NCI-H82 treated with DMSO at 0.1 percent for 48 hours (cell line): Measurements from ENCODE around the gene PM20D1.
"Not testable (repeated sequence)": the region's sequence is repeated elsewhere in the genome, so short reads cannot be mapped to it uniquely, and the experiment has no call there.

ENCODE experiments used
- DNase-seq: peaks from one replicate; lab custom pipeline; 2025; ENCODE audit not compliant: unreplicated experiment; lab: John Stamatoyannopoulos, UW

The PM20D1 gene

DNA sequence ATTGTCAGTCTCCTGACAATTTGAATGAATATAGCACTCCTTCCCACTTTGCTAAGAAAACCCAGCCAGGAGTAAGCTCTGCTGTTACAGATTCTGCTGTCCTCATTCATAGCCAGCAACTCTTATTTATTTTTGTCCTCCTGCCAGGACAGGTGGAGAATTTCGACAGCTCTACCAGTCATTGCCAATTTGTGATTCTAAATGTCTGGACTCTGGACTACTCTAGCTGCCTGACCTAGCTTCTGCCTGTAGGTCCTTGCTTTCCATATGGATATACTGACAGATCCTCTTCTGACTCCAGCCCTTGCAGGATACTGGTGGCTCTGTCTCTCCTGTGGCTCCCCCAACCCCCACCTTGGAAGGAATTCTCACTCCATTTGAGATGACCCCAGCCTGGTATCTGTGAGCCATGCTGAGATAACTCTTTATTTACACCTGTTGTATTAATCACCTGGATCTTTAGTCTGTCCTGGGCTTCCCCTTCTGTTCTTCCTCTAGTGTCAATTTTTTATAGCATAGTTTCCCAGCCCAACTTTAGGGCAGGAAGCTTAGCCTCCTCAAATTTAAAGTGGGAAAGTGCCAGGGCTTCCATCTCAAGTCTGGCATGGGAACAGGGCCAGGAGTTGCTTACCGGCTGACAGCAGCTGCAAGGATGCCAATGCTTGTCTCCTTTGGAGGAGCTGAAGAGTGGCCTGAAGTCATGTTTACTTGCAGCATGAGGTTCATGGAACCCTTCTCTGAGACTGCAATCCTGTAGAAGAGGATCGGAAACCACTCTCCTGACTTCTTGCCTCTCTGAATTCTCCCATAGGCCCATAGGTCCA lies 6.7 kb downstream of the PM20D1 start:
- no peak for DNase-seq

GRCh38 chr1:205842229-205842628 lies 7.7 kb downstream of the PM20D1 start:
- peak; percentile 63 for DNase-seq

GRCh38 chr1:205840146-205840923 lies 9.6 kb downstream of the PM20D1 start:
- no peak for DNase-seq

DNA sequence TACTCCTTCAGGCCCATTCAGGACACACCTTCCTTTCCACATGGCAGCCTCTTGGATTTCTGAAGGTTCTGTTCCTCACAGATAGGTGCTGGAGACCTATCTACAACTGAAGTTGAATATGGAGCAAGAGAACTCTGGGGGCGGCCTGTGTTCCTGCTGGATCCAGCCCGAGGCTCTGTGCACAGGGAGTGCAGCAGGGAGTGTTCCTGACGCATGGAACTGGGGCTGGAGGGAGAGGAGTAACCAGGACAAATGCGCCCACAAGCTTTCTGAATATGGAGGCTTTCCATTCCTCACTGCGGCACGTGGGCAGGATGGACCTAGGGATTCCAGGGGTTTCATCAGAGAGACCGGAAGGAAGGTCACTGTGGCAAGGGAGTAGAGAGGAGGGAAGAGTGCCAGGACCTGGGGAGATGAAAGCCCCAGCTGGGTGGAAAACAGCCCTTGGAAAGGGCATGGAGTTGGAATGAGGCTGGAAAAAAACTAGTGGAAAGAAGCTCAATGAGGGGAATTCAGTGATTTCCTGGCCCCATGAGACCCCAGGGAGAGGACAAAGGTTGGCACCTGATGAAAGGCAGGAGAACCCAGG lies 12.5 kb downstream of the PM20D1 start:
- no peak for DNase-seq

GRCh38 chr1:205834751-205835150 lies 15.2 kb downstream of the PM20D1 start:
- DNase-seq: no peak

GRCh38 chr1:205832326-205832751 lies 17.6 kb downstream of the PM20D1 start:
- DNase-seq: no peak

DNA sequence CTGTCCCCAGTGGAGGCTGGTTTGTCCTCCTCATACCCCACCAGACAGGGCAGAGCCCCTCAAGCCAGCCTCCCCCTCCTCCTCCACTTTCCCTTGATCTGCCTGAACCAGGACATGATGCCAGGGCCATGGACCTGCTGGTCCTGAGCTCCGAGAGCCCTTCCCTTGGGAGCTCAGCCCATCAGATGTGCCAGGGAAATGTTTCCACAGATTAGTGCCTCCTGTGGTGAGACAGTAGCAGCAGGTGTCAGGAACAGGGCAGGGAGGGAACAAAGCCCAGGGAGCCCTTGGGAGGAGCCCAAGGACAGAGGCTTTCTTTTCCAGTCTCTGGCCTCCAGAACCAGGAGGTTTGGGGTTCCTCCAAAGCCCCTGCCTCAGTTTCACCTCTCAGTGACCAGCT lies 22.3 kb downstream of the PM20D1 start:
- no peak for DNase-seq

DNA sequence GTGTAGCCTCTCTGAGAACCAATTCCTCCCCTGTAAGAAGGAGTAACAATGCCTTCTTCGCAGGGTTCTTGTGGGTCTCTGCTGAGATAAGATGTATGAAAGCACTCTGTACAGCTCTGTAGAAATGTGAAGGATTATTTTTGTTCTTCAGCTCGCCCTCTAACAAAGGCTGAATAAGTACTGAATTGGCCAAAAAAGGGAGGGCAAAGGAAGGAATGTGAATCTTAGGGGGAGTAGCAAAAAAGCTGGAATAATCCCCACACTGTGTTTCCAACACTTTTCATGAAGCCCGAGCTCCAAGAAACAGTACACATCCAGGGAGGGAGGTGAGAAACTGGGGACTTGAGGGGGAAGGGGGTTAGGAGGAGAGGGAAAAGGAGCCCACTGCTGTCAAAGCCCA lies 22.9 kb downstream of the PM20D1 start:
- DNase-seq: no peak

DNA sequence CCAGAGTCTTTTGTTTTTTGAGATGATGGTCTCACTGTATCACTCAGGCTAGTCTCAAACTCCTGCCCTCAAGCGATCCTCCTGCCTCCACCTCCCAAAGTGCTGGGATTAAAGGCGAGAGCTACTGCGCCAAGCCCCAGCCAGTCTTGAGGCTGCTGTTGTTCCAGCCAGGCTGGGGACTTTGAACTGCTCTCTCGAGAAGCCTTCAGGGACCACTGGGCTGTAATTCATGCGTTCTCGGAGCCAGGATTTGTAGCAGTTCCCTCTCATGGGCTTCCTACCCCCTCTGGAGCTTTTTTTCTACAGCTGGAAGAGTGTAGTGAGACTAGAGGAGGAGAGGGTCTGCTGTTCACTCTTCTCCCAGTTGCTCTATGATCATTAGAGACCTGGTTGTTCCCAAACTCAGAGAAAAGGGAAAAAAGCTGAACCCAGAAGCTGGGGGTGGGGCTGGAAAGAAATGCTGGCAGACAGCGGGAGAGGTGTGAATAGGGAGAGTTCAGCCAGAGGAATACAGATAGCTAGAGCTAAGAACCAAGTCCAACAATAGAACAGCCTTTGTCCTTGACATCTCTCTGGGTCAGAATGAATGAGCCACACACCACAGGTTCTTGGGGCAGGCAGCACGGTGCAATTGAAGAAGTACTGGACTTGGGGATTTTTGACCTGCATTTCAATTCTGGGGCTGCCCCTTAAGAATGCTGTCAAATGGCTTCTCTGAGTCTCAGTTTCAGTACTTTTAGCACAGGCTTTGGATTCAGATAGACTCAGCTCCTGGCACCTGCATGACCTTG lies 23.7 kb downstream of the PM20D1 start:
- no peak for DNase-seq

DNA sequence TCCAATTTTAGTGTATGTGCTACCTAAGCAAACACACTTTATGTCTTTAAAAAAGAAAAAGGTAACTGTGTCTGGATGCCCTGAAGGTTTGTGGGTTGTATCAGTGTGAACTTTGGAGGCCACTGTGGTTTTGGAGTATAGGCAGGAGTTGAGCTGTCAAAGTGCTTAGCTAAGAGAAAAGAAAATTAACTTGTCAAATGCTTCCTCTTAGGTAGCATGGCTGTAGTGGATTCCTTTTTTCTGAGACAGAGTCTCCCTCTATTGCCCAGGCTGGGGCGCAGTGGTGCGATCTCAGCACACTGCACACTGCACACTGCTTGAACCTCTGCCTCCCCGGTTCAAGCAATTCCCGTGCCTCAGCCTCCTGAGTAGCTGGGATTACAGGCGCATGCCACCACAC lies 25.8 kb downstream of the PM20D1 start:
- no peak for DNase-seq

DNA sequence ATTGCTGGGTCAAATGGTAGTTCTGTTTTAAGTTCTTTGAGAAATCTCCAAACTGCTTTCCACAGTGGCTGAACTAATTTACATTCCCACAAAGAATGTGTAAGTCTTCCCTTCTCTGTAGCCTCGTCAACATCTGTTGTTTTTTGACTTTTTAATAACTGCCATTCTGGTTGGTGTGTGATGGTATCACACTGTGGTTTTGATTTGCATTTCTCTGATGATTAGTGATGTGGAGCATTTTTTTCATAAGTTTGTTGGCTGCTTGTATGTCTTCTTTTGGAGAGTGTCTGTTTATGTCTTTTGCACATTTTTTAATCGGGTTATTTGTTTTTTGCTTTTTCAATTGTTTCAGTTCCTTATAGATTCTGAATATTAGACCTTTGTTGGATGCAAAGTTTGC lies 26.7 kb downstream of the PM20D1 start:
- not testable (repeated sequence) for DNase-seq

- DNase-seq: no peak
These were observed 27.5 kb downstream of the PM20D1 start for GRCh38 chr1:205822397-205822796.

GRCh38 chr1:205817988-205818387 lies 31.9 kb downstream of the PM20D1 start:
- no peak for DNase-seq

- no peak for DNase-seq
These were observed 32.6 kb downstream of the PM20D1 start for GRCh38 chr1:205817364-205817763.

DNA sequence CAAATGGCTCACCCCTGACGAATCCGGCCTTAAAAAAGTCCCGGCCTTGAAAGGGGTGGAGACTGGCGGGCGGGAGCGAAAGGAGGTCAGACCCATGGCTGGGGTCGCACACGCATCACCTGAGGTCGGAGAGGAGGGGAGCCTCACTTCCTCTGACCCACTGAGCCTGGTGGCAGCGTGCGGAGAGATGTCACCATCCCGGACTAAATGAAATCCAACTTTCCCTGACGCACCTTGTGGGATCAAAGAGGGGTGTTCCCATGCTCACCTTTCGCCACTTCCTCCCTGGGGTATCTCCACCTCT lies 36.2 kb downstream of the PM20D1 start:
- no peak for DNase-seq

GRCh38 chr1:205812878-205813754 lies 36.8 kb downstream of the PM20D1 start, which contains the start of gene SLC41A1:
Gene SLC41A1 (minus strand): TSS chr1:205813198. CDS start chr1:205810441, 2,757 bp downstream.
- DNase-seq: peak; percentile 95

- DNase-seq: no peak
These were observed 37.6 kb downstream of the PM20D1 start for GRCh38 chr1:205812271-205812877.

GRCh38 chr1:205811660-205812059 lies 38.3 kb downstream of the PM20D1 start:
- DNase-seq: no peak

DNA sequence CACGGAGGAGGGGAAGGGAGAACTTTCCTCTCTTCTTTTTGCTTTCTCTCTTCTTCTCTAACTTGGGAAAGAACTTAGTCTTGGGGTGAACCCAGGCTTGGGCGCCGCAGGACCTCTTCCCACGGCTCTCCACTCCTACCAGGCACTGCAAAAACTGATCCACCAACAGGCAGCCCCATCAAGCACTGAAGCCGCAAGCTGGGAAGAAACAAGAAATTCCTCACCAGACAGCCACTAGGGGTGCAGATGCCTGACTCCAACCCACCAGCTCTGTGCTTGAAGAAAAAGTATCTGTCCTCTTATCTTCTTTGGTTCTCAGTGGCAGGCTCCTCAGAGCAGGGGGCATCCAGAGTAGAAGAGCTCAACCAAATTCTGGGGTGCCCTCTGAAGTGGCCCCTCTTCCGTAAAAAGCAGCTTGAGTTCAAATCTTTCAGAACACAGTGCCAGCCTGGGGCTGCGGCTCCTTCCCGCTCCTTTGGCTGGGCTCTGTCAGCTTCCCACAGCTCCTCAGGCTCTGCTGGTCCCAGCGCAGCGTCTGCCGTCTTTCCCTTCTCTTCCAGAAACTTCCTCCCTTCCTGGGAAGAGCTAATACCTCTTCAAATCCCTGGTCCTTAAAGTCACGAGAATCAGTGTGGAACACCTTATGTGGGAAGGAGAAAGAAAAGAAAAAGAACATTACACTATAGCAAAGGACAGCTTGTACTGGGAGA lies 39.3 kb downstream of the PM20D1 start:
- DNase-seq: no peak
